ENCODE results near the gene RASSF7. TPM values are rescaled to one million over a fixed set of nuclear protein-coding genes. Genes with fewer than 3 reads are reported as not detected.

Gene RASSF7
- total RNA-seq, 2 experiments from 2014 or later: 15.1 to 18.0 TPM

DNA sequence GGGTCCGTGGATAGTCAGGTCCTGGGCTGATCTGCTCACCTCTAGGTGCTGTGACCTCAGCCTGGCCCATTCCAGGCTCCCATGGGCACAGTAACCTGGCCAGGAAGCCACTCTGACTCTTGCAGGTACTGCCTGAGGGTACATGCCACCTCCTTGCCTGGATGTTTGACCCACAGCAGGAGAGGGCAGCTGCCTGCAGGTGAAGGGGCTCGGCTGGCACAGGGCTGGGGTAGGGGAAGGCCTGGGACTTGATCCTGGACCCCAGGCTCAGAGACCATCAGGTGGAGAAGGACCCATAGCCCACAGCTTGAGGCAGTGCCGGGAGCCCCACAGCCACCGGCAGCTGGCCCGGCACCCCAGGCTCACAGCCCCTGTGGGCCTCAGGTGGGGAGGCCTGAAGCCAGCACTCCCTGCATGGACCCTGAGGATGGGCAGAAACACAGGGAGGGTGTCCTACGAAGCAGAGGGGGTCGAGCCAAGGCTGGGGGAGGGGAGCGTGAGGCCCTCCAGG is 20.7 kb upstream of the RASSF7 start:
- no TSS peak for BruUV-seq (replicated peaks)
- Histone ChIP-seq H3K27ac (ENCODE audit: low read depth, low read length, poor library complexity, severe bottlenecking) (no peak overlapping the region), H4K20me1 (ENCODE audit: insufficient read depth, low read length) (no peaks in the 10 kb centered on the region), H3K79me2 (ENCODE audit: insufficient read depth, low read depth, low read length) (no peaks in the 10 kb centered on the region), H3K4me3 (ENCODE audit: low read depth, low read length, poor library complexity, severe bottlenecking) (no peak overlapping the region), H3K36me3 (ENCODE audit: insufficient read depth, low read length) (no peaks in the 10 kb centered on the region), H3K4me2 (ENCODE audit: low read length) (no peak overlapping the region), H3K4me1 (ENCODE audit: insufficient read depth, low read length, poor library complexity, severe bottlenecking) (peaks cover 24% of the 10 kb centered on the region), H3K9me3 (ENCODE audit: low read length) (no peaks in the 10 kb centered on the region), H3K9me2 (ENCODE audit: insufficient read depth, low read length) (no peaks in the 10 kb centered on the region), H2AFZ (ENCODE audit: low read length) (no peak overlapping the region)
- ChIA-PET POLR2A (no interaction called here), CTCF (ENCODE audit: unreplicated experiment) (interaction anchor here (0.6 kb wide), 1 partner anchor 217 kb away, joined by 3 read pairs; no protein-coding TSS in a partner anchor)
- TF ChIP-seq EZH2phosphoT487 (IDR thresholded peaks at IDR 0.05; ENCODE audit: borderline replicate concordance, low read depth, low read length): no peak
- TF ChIP-seq, protein P1, sequence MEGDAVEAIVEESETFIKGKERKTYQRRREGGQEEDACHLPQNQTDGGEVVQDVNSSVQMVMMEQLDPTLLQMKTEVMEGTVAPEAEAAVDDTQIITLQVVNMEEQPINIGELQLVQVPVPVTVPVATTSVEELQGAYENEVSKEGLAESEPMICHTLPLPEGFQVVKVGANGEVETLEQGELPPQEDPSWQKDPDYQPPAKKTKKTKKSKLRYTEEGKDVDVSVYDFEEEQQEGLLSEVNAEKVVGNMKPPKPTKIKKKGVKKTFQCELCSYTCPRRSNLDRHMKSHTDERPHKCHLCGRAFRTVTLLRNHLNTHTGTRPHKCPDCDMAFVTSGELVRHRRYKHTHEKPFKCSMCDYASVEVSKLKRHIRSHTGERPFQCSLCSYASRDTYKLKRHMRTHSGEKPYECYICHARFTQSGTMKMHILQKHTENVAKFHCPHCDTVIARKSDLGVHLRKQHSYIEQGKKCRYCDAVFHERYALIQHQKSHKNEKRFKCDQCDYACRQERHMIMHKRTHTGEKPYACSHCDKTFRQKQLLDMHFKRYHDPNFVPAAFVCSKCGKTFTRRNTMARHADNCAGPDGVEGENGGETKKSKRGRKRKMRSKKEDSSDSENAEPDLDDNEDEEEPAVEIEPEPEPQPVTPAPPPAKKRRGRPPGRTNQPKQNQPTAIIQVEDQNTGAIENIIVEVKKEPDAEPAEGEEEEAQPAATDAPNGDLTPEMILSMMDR (conservative IDR thresholded peaks at IDR 0.05; ENCODE audit: low read length): no peak
- no peak for DNase-seq (ENCODE audit: low spot score)
- intact Hi-C loops (cut with micrococcal nuclease; ENCODE audit: unreplicated experiment): loop anchor here (5.0 kb wide), 1 partner anchor 93 kb away; no protein-coding TSS in a partner anchor

DNA sequence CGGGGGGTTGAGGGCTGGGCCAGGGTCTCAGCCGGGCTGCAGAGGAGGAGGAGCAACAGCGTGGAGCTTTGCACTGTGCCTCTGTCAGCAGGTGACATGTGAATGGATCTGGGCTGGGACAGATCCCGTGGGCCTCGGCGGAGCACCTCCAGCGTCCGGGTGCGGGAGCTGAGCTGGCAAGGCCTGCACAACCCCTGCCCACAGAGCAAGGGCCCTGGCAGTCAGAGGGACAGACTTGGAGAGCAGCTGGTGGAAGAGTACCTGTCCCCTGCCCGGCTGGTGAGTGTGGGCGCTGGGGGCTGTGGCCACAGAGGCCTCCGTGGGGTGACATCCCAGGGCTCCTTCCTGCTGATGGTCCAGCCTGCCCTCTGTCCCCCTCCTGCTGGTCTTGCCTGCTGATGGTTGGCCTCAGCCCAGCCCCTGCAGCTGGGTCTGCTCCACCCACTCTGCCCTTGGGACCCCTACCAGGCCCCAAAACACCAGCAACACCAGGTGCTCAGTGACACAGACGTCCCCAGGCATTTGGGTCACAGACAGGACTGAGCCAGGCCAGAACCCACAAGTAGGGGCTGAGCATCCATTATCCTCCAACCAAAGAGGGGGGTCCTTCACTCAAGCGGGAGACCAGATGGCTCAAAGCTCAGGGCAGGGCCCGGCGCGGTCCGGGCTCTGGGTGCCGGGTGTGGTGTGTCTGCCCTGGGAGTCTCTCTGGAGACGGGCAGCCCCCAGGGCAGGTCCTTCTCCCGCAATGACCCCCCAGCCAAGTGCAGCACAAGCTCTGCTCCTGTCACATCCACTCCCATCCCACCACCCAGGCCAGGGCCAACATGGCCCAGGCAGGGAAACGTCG is 20.0 kb upstream of the RASSF7 start:
- H3K79me2 ChIP-seq (ENCODE audit: insufficient read depth, low read depth, low read length): no peaks in the 10 kb centered on the region
- no peak for TF ChIP-seq EZH2phosphoT487 (IDR thresholded peaks at IDR 0.05; ENCODE audit: borderline replicate concordance, low read depth, low read length)
- TF ChIP-seq, protein P1 (conservative IDR thresholded peaks at IDR 0.05; ENCODE audit: low read length): no peak
- no peak overlapping the region for H3K27ac ChIP-seq (ENCODE audit: low read depth, low read length, poor library complexity, severe bottlenecking)
- peaks cover 24% of the 10 kb centered on the region for H3K4me1 ChIP-seq (ENCODE audit: insufficient read depth, low read length, poor library complexity, severe bottlenecking)
- DNase-seq (ENCODE audit: low spot score): no peak
- no TSS peak for BruUV-seq (replicated peaks)
- H4K20me1 ChIP-seq (ENCODE audit: insufficient read depth, low read length): no peaks in the 10 kb centered on the region
- no peaks in the 10 kb centered on the region for H3K36me3 ChIP-seq (ENCODE audit: insufficient read depth, low read length)
- no peaks in the 10 kb centered on the region for H3K9me3 ChIP-seq (ENCODE audit: low read length)
- CTCF ChIA-PET (ENCODE audit: unreplicated experiment): interaction anchor here (0.6 kb wide), 1 partner anchor 217 kb away, joined by 3 read pairs; no protein-coding TSS in a partner anchor
- POLR2A ChIA-PET: no interaction called here
- intact Hi-C loops (cut with micrococcal nuclease; ENCODE audit: unreplicated experiment): no loop called here
- no peak overlapping the region for H3K4me3 ChIP-seq (ENCODE audit: low read depth, low read length, poor library complexity, severe bottlenecking)
- H2AFZ ChIP-seq (ENCODE audit: low read length): no peak overlapping the region
- H3K4me2 ChIP-seq (ENCODE audit: low read length): no peak overlapping the region
- H3K9me2 ChIP-seq (ENCODE audit: insufficient read depth, low read length): no peaks in the 10 kb centered on the region

- Histone ChIP-seq H4K20me1 (ENCODE audit: insufficient read depth, low read length) (no peaks in the 10 kb centered on the region), H3K4me3 (ENCODE audit: low read depth, low read length, poor library complexity, severe bottlenecking) (no peak overlapping the region), H2AFZ (ENCODE audit: low read length) (no peak overlapping the region), H3K36me3 (ENCODE audit: insufficient read depth, low read length) (no peaks in the 10 kb centered on the region), H3K4me1 (ENCODE audit: insufficient read depth, low read length, poor library complexity, severe bottlenecking) (peaks cover 19% of the 10 kb centered on the region), H3K4me2 (ENCODE audit: low read length) (no peak overlapping the region), H3K79me2 (ENCODE audit: insufficient read depth, low read depth, low read length) (no peaks in the 10 kb centered on the region), H3K9me2 (ENCODE audit: insufficient read depth, low read length) (no peaks in the 10 kb centered on the region), H3K9me3 (ENCODE audit: low read length) (no peaks in the 10 kb centered on the region), H3K27ac (ENCODE audit: low read depth, low read length, poor library complexity, severe bottlenecking) (no peak overlapping the region)
- POLR2A ChIA-PET: no interaction called here
- BruUV-seq (replicated peaks): no TSS peak
- intact Hi-C loops (cut with micrococcal nuclease; ENCODE audit: unreplicated experiment): no loop called here
- TF ChIP-seq EZH2phosphoT487 (IDR thresholded peaks at IDR 0.05; ENCODE audit: borderline replicate concordance, low read depth, low read length): no peak
- TF ChIP-seq, protein P1 (conservative IDR thresholded peaks at IDR 0.05; ENCODE audit: low read length): no peak
- CTCF ChIA-PET (ENCODE audit: unreplicated experiment): no interaction called here
- DNase-seq (ENCODE audit: low spot score): no peak
Observed at GRCh38 chr11:541433-541885, 19.3 kb upstream of the RASSF7 start.

Data from OCI-LY7 (cell line).